ENCODE data around the gene KPNA6.
A peak's percentile ranks its signal among the peaks of the same experiment; 100 is the strongest.

KPNA6 gene

GRCh38 chr1:32194984-32195383 is 87.1 kb downstream of the KPNA6 start:
- no peak for DNase-seq

GRCh38 chr1:32195531-32195930 is 87.7 kb downstream of the KPNA6 start:
- no peak for DNase-seq

GRCh38 chr1:32195972-32196823 is 88.3 kb downstream of the KPNA6 start:
- no peak for DNase-seq

- no peak for DNase-seq
Measured at GRCh38 chr1:32197074-32197473, 89.2 kb downstream of the KPNA6 start.

- no peak for DNase-seq
Measured at GRCh38 chr1:32197837-32198236, 90.0 kb downstream of the KPNA6 start.

GRCh38 chr1:32198237-32199042 is 90.6 kb downstream of the KPNA6 start:
- DNase-seq, result no peak

- DNase-seq, result no peak
Measured at GRCh38 chr1:32199043-32199716, 91.3 kb downstream of the KPNA6 start.

- no peak for DNase-seq
Measured at GRCh38 chr1:32199717-32200072, 91.8 kb downstream of the KPNA6 start.

- DNase-seq, result peak; percentile 72
Measured at GRCh38 chr1:32200226-32201010, 92.6 kb downstream of the KPNA6 start, which contains the start of gene CCDC28B. Gene CCDC28B, plus strand, starts transcription at chr1:32200595. Its CDS starts 1,341 bp downstream, at chr1:32201936.

- peak; percentile 56 for DNase-seq
Measured at GRCh38 chr1:32201011-32201855, 93.4 kb downstream of the KPNA6 start.

- no peak for DNase-seq
Measured at GRCh38 chr1:32204943-32205361, 97.1 kb downstream of the KPNA6 start.

- DNase-seq, result peak; percentile 77
Measured at GRCh38 chr1:32205401-32206370, 97.8 kb downstream of the KPNA6 start, which contains the start of gene IQCC. Gene IQCC, plus strand, starts transcription at chr1:32205671. Its CDS starts 11 bp downstream, at chr1:32205682.

GRCh38 chr1:32208469-32208868 is 100.6 kb downstream of the KPNA6 start:
- DNase-seq, result no peak

GRCh38 chr1:32208891-32209328 is 101.1 kb downstream of the KPNA6 start, which contains the start of gene DCDC2B:
Gene DCDC2B, plus strand, starts transcription at chr1:32209089. Its CDS starts 5 bp downstream, at chr1:32209094.
- DNase-seq, result no peak

GRCh38 chr1:32215629-32216480 is 108.0 kb downstream of the KPNA6 start:
- DNase-seq, result peak; percentile 57

GRCh38 chr1:32216566-32216965 is 108.7 kb downstream of the KPNA6 start:
- no peak for DNase-seq

- peak; percentile 52 for DNase-seq
Measured at GRCh38 chr1:32219022-32219421, 111.2 kb downstream of the KPNA6 start.

GRCh38 chr1:32220746-32221580 is 113.1 kb downstream of the KPNA6 start:
- no peak for DNase-seq

Measured in fibroblast of skin of abdomen (primary cell).